HCT116 (cell line): ENCODE results near the gene GP1BB. TPM values are rescaled to one million over a fixed set of nuclear protein-coding genes. Genes with fewer than 3 reads are reported as not detected.

ENCODE experiments used
- ATAC-seq: fragments of 200-7000 bp; cut with Tn5 transposase; 2 replicates; pipeline ENCODE4 v1.9.1; 2020; ENCODE audit warnings: mild to moderate bottlenecking, moderate library complexity
- BruUV-seq: library from RNA; stranded (reverse); fragments of 400-500 nt; replicated peaks from 2 replicates; lab custom pipeline; 2021; lab: Mats Ljungman, UMichigan
- CTCF ChIA-PET: fragments of 300-600 bp; sonication (Branson Sonifier 250); formaldehyde crosslinking; loops from one replicate; lab custom pipeline; 2021; ENCODE audit warnings: antibody characterized with exemption; lab: Charles Lee
- POLR2A ChIA-PET: fragments of 300-600, 350-600 bp; sonication (Branson Sonifier 250); formaldehyde crosslinking; loops from one replicate; lab custom pipeline; 2021; ENCODE audit warnings: antibody characterized with exemption; lab: Charles Lee
- RAD21 ChIA-PET, 2 experiments: fragments of 300-600 bp; sonication (Branson Sonifier 250); formaldehyde crosslinking; loops; one replicate each; lab custom pipeline; 2023; ENCODE audit warnings: low total read pairs in 2 of 2; ENCODE audit not compliant: uncharacterized antibody in 2 of 2, unreplicated experiment in 2 of 2, low non-redundant PET in 1 of 2; lab: Charles Lee
- DNase-seq: peaks from one replicate; pipeline ENCODE4 v3.0.0-alpha.2; 2010; ENCODE audit warnings: low read depth, low spot score
- H2AFZ ChIP-seq: fragments of 200-600 bp; shearing (Covaris generic), sonication (generic); 2 replicates; pipeline ENCODE4 v1.6.1; 2017; ENCODE audit warnings: low read depth, mixed run types, mixed read lengths, antibody characterized with exemption, low read length; ENCODE audit not compliant: poor library complexity, severe bottlenecking
- H3K27ac ChIP-seq: 2 replicates; pipeline ENCODE4 v1.5.1; 2012; ENCODE audit warnings: low read depth, low read length
- H3K27me3 ChIP-seq: fragments of 200-600 bp; sonication (generic); 2 replicates; pipeline ENCODE4 v1.6.1; 2016; ENCODE audit warnings: mixed run types, low read length, mixed read lengths; ENCODE audit not compliant: insufficient read depth
- H3K36me3 ChIP-seq, 2 experiments: fragments of 200-500 bp in 1 of 2; fragments of 200-600 bp in 1 of 2; sonication (Bioruptor generic) in 1 of 2; sonication (generic) in 1 of 2; 2 replicates each; pipeline versions ENCODE4 v1.5.1 to v1.6.1; 2014 to 2016; ENCODE audit warnings: low read length in 2 of 2, inconsistent platforms in 1 of 2, mixed read lengths in 1 of 2, mixed run types in 1 of 2; ENCODE audit not compliant: insufficient read depth in 2 of 2, control insufficient read depth in 1 of 2
- H3K4me1 ChIP-seq, 2 experiments: fragments of 200-600 bp in 1 of 2; sonication (generic) in 1 of 2; 2 replicates each; pipeline versions ENCODE4 v1.5.1 to v1.6.1; 2012 to 2017; ENCODE audit warnings: low read length in 2 of 2, inconsistent platforms in 1 of 2, mild to moderate bottlenecking in 1 of 2, mixed read lengths in 1 of 2, mixed run types in 1 of 2, moderate library complexity in 1 of 2; ENCODE audit not compliant: insufficient read depth in 2 of 2, control insufficient read depth in 1 of 2
- H3K4me2 ChIP-seq: fragments of 200-600 bp; sonication (generic); 2 replicates; pipeline ENCODE4 v1.6.1; 2017; ENCODE audit warnings: mixed run types, low read length, mixed read lengths
- H3K4me3 ChIP-seq, 2 experiments: fragments of 200-600 bp in 1 of 2; sonication (generic) in 1 of 2; replicated peaks in 1 of 2; 2 replicates each; pipeline ENCODE4 v1.5.1; 2011 to 2016; ENCODE audit warnings: low read length in 2 of 2, control low read depth in 1 of 2, low read depth in 1 of 2, mild to moderate bottlenecking in 1 of 2, mixed read lengths in 1 of 2, mixed run types in 1 of 2
- H3K79me2 ChIP-seq: fragments of 200-600 bp; sonication (generic); 2 replicates; pipeline ENCODE4 v1.6.1; 2017; ENCODE audit warnings: mild to moderate bottlenecking, mixed run types, low read length, moderate library complexity, mixed read lengths; ENCODE audit not compliant: insufficient read depth
- H3K9ac ChIP-seq: fragments of 200-600 bp; sonication (generic); 2 replicates; pipeline ENCODE4 v1.6.1; 2016; ENCODE audit warnings: low read length, mixed read lengths
- H3K9me2 ChIP-seq: fragments of 200-600 bp; sonication (generic), shearing (Covaris generic); 2 replicates; pipeline ENCODE4 v1.6.1; 2017; ENCODE audit warnings: mixed run types, mild to moderate bottlenecking, moderate library complexity; ENCODE audit not compliant: insufficient read depth
- H3K9me3 ChIP-seq, 2 experiments: fragments of 200-500 bp in 1 of 2; fragments of 200-600 bp in 1 of 2; sonication (Bioruptor generic) in 1 of 2; sonication (generic) in 1 of 2; 2 replicates each; pipeline ENCODE4 v1.6.1; 2014 to 2017; ENCODE audit warnings: low read length in 2 of 2, mixed read lengths in 2 of 2, inconsistent platforms in 1 of 2, low read depth in 1 of 2, mild to moderate bottlenecking in 1 of 2, mixed run types in 1 of 2, moderate library complexity in 1 of 2; ENCODE audit not compliant: control insufficient read depth in 1 of 2, insufficient read depth in 1 of 2
- H4K20me1 ChIP-seq: fragments of 200-600 bp; sonication (generic), shearing (Covaris generic); 2 replicates; pipeline ENCODE4 v1.6.1; 2017; ENCODE audit warnings: mixed run types, mild to moderate bottlenecking, moderate library complexity; ENCODE audit not compliant: insufficient read depth
- CEBPB ChIP-seq: IDR thresholded peaks from 2 replicates; pipeline ENCODE4 v1.6.1; 2012; ENCODE audit warnings: low read depth
- EGR1 ChIP-seq: IDR thresholded peaks from 2 replicates; pipeline ENCODE4 v1.6.1; 2012; ENCODE audit warnings: low read depth
- ELF1 ChIP-seq: IDR thresholded peaks from 2 replicates; pipeline ENCODE4 v1.6.1; 2012; ENCODE audit warnings: low read depth, borderline replicate concordance
- EZH2 ChIP-seq: fragments of 200-600 bp; sonication (generic); IDR thresholded peaks from 2 replicates; pipeline ENCODE4 v1.6.1; 2017; ENCODE audit warnings: antibody characterized with exemption, mixed run types
- EZH2phosphoT487 ChIP-seq: fragments of 200-600 bp; IDR thresholded peaks from 2 replicates; pipeline ENCODE4 v1.6.1; 2018; ENCODE audit warnings: antibody characterized with exemption, borderline replicate concordance
- FOSL1 ChIP-seq: IDR thresholded peaks from 2 replicates; pipeline ENCODE4 v1.6.1; 2012; ENCODE audit warnings: low read depth
- JUND ChIP-seq: IDR thresholded peaks from 2 replicates; pipeline ENCODE4 v1.6.1; 2012
- POLR2A ChIP-seq: IDR thresholded peaks from 2 replicates; pipeline ENCODE4 v1.7.0; 2011; ENCODE audit warnings: borderline replicate concordance; ENCODE audit not compliant: insufficient read depth, insufficient read length; ENCODE audit errors: extremely low read depth
- RAD21 ChIP-seq: IDR thresholded peaks from 2 replicates; pipeline ENCODE4 v1.6.1; 2012; ENCODE audit warnings: low read depth, mild to moderate bottlenecking
- SIN3A ChIP-seq: IDR thresholded peaks from 2 replicates; pipeline ENCODE4 v1.6.1; 2012; ENCODE audit warnings: low read depth
- SP1 ChIP-seq: IDR thresholded peaks from 2 replicates; pipeline ENCODE4 v1.6.1; 2012; ENCODE audit warnings: low read depth
- TCF7L2 ChIP-seq: IDR thresholded peaks from 2 replicates; pipeline ENCODE4 v1.7.0; 2011; ENCODE audit warnings: borderline replicate concordance, inconsistent platforms; ENCODE audit not compliant: insufficient read depth, insufficient read length; ENCODE audit errors: extremely low read depth
- YY1 ChIP-seq: IDR thresholded peaks from 2 replicates; pipeline ENCODE4 v1.6.1; 2011; ENCODE audit warnings: low read length, low read depth, moderate library complexity, mild to moderate bottlenecking; ENCODE audit not compliant: insufficient replicate concordance; ENCODE audit errors: extremely low read depth
- ZFX ChIP-seq: fragments of 450-650 bp; IDR thresholded peaks from 2 replicates; pipeline ENCODE4 v1.6.1; 2017
- ZNF274 ChIP-seq: fragments of 200-500 bp; sonication (Bioruptor generic); IDR thresholded peaks from 2 replicates; pipeline ENCODE4 v1.6.1; 2014; ENCODE audit warnings: mild to moderate bottlenecking, low read depth, low read length, inconsistent platforms
- intact Hi-C: fragments of 100-400 bp; cut with micrococcal nuclease; formaldehyde crosslinking; loops from 2 replicates; pipeline ENCODE4 v1.10.0; 2022
- total RNA-seq: library from RNA; stranded (reverse); gene quantifications from one replicate; pipeline ENCODE4 v1.2.1, GENCODE V29; 2021; ENCODE audit not compliant: unreplicated experiment
- TF ChIP-seq, protein P1 (sequence below): IDR thresholded peaks from 2 replicates; pipeline ENCODE4 v1.6.1; 2012
- TF ChIP-seq, protein P2 (sequence below), 3 experiments: fragments of 200-600 bp in 1 of 3; sonication (generic) in 1 of 3; IDR thresholded peaks in 2 of 3; conservative IDR thresholded peaks in 1 of 3; 2 replicates each; pipeline ENCODE4 v1.5.1; 2012 to 2017; ENCODE audit warnings: low read depth in 2 of 3, low read length in 2 of 3, antibody characterized with exemption in 1 of 3, borderline replicate concordance in 1 of 3, control low read depth in 1 of 3, mild to moderate bottlenecking in 1 of 3, mixed read lengths in 1 of 3, mixed run types in 1 of 3, moderate library complexity in 1 of 3; ENCODE audit not compliant: insufficient read depth in 1 of 3
- TF ChIP-seq, protein P3 (sequence below): IDR thresholded peaks from 2 replicates; pipeline ENCODE4 v1.6.1; 2011; ENCODE audit warnings: mild to moderate bottlenecking, low read length, moderate library complexity; ENCODE audit not compliant: insufficient replicate concordance; ENCODE audit errors: extremely low read depth

Gene GP1BB
- total RNA-seq, 1 experiment from 2014 or later = 4.8 TPM

DNA sequence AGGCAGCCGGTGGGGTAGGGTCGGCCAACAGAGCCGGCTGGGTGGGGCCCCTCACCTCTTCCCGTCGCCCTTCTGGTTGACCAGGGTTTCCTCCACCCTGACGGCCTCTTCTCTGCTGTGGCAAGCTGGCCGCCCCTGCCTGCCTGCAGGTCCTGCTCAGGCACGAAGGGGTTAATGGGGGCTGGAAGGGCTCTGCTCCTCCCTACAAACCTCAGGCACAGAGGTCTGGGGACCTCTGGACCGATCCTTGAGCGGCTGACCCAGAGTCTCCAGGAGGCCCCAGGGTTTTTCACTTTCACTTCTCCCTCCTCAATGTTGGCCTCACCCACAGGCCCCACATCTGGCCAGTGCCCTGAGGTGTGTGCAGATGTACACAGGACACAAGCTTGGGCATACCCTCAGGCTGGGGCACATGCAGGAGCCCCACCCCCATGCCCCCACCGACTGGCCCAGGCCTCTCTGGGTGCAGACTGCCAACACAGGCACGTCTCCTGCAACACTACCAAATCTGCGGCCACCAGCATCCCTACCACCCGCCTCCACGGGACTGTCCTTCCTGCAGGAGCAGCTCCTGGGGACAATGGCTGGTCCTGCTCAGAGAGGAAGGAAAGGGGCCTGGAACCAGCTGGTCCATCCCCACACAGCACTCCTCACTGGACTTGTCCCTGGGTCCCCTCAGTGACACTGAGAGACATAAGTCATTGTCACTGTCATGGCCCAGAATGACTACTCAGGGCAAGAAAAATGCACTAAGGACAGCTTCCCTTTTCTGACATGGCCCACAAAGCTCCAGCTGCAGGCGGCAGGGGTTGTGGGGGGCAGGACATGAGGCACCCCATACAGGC lies 34.0 kb downstream of the GP1BB start:
- Histone ChIP-seq H3K9ac (peak overlapping the region; percentile 48; the same call in 1 of the 2 replicates), H4K20me1 (no peaks in the 10 kb centered on the region), H3K27ac (peak overlapping the region; percentile 14; the same call in 1 of the 2 replicates), H3K9me3 (no peaks in the 10 kb centered on the region), H3K9me2 (no peaks in the 10 kb centered on the region), H3K4me3 (peak overlapping the region; percentile 32 to 53), H3K4me1 (peaks cover 4 to 16% of the 10 kb centered on the region in 2 experiments; a peak in 3 of 4 replicates), H3K4me2 (peak overlapping the region; percentile 68), H2AFZ (no peak overlapping the region), H3K79me2 (no peaks in the 10 kb centered on the region), H3K36me3 (no peaks in the 10 kb centered on the region), H3K27me3 (no peaks in the 10 kb centered on the region)
- ATAC-seq = peak; percentile 23
- ChIA-PET RAD21 (interaction anchor here (1.1 to 1.8 kb wide), 2 partner anchors 153 kb away, joined by 5 to 14 read pairs; no protein-coding TSS in a partner anchor), POLR2A (interaction anchor here (1.0 kb wide), 1 partner anchor 8 kb away, joined by 4 read pairs; no protein-coding TSS in a partner anchor), CTCF (interaction anchor here (0.6 to 3.1 kb wide), 11 partner anchors 8 to 205 kb away, joined by 3 to 28 read pairs (median 4); no protein-coding TSS in a partner anchor)
- intact Hi-C loops = loop anchor here (2.0 kb wide), 1 partner anchor 27 kb away; no protein-coding TSS in a partner anchor
- no TSS peak for BruUV-seq
- no peak for DNase-seq
- TF ChIP-seq, protein P1, sequence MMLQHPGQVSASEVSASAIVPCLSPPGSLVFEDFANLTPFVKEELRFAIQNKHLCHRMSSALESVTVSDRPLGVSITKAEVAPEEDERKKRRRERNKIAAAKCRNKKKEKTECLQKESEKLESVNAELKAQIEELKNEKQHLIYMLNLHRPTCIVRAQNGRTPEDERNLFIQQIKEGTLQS = no peak
- no peak for TF ChIP-seq EGR1
- TF ChIP-seq ZNF274 = no peak
- no peak for TF ChIP-seq TCF7L2
- no peak for TF ChIP-seq ELF1
- no peak for TF ChIP-seq SIN3A
- no peak for TF ChIP-seq ZFX
- TF ChIP-seq, protein P2, sequence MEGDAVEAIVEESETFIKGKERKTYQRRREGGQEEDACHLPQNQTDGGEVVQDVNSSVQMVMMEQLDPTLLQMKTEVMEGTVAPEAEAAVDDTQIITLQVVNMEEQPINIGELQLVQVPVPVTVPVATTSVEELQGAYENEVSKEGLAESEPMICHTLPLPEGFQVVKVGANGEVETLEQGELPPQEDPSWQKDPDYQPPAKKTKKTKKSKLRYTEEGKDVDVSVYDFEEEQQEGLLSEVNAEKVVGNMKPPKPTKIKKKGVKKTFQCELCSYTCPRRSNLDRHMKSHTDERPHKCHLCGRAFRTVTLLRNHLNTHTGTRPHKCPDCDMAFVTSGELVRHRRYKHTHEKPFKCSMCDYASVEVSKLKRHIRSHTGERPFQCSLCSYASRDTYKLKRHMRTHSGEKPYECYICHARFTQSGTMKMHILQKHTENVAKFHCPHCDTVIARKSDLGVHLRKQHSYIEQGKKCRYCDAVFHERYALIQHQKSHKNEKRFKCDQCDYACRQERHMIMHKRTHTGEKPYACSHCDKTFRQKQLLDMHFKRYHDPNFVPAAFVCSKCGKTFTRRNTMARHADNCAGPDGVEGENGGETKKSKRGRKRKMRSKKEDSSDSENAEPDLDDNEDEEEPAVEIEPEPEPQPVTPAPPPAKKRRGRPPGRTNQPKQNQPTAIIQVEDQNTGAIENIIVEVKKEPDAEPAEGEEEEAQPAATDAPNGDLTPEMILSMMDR (IDR thresholded peaks at IDR 0.05 in 2 of 3, conservative IDR thresholded peaks at IDR 0.05 in 1 of 3; ENCODE audit: borderline replicate concordance in 1 of 3, insufficient read depth in 1 of 3, low read depth in 2 of 3, low read length in 2 of 3) = no peak
- TF ChIP-seq POLR2A = no peak
- no peak for TF ChIP-seq EZH2phosphoT487
- TF ChIP-seq EZH2 = no peak
- TF ChIP-seq CEBPB = no peak
- no peak for TF ChIP-seq JUND
- TF ChIP-seq, protein P3, sequence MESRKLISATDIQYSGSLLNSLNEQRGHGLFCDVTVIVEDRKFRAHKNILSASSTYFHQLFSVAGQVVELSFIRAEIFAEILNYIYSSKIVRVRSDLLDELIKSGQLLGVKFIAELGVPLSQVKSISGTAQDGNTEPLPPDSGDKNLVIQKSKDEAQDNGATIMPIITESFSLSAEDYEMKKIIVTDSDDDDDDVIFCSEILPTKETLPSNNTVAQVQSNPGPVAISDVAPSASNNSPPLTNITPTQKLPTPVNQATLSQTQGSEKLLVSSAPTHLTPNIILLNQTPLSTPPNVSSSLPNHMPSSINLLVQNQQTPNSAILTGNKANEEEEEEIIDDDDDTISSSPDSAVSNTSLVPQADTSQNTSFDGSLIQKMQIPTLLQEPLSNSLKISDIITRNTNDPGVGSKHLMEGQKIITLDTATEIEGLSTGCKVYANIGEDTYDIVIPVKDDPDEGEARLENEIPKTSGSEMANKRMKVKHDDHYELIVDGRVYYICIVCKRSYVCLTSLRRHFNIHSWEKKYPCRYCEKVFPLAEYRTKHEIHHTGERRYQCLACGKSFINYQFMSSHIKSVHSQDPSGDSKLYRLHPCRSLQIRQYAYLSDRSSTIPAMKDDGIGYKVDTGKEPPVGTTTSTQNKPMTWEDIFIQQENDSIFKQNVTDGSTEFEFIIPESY = no peak
- TF ChIP-seq FOSL1 = no peak
- TF ChIP-seq YY1 = no peak
- TF ChIP-seq RAD21 = no peak
- TF ChIP-seq SP1 = no peak
